Parathyroid adenoma (tissue), 2 donors: ENCODE data around the gene ARHGAP26.

Experiments used
- H2AFZ ChIP-seq: fragments of 300-600 bp; sonication (generic); one replicate; pipeline ENCODE4 v1.7.0; 2017; ENCODE audit warnings: antibody characterized with exemption, mild to moderate bottlenecking
- H3K27ac ChIP-seq: fragments of 300-600 bp; sonication (generic); one replicate; pipeline ENCODE4 v1.7.0; 2017
- H3K27me3 ChIP-seq: fragments of 300-600 bp; sonication (generic); one replicate; pipeline ENCODE4 v1.7.0; 2017; ENCODE audit warnings: low read length; ENCODE audit not compliant: control insufficient read depth, insufficient read depth
- H3K36me3 ChIP-seq: fragments of 300-600 bp; sonication (generic); one replicate; pipeline ENCODE4 v1.7.0; 2017; ENCODE audit warnings: low read length; ENCODE audit not compliant: control insufficient read depth, insufficient read depth
- H3K4me1 ChIP-seq: fragments of 300-600 bp; sonication (generic); one replicate; pipeline ENCODE4 v1.7.0; 2017; ENCODE audit warnings: control low read depth
- H3K4me2 ChIP-seq: fragments of 300-600 bp; sonication (generic); one replicate; pipeline ENCODE4 v1.7.0; 2017; ENCODE audit warnings: low read length
- H3K4me3 ChIP-seq: fragments of 300-600 bp; sonication (generic); one replicate; pipeline ENCODE4 v1.7.0; 2017; ENCODE audit warnings: low read depth, low read length
- H3K79me2 ChIP-seq: fragments of 300-600 bp; sonication (generic); one replicate; pipeline ENCODE4 v1.7.0; 2017; ENCODE audit warnings: control low read depth
- H3K9ac ChIP-seq: fragments of 300-600 bp; sonication (generic); one replicate; pipeline ENCODE4 v1.7.0; 2017; ENCODE audit warnings: mild to moderate bottlenecking
- H3K9me3 ChIP-seq: fragments of 300-600 bp; sonication (generic); one replicate; pipeline ENCODE4 v1.7.0; 2017; ENCODE audit warnings: low read length; ENCODE audit not compliant: control insufficient read depth
- CTCF ChIP-seq: fragments of 300-600 bp; sonication (generic); IDR thresholded peaks from one replicate; pipeline ENCODE4 v1.7.0; 2017; ENCODE audit warnings: antibody characterized with exemption, mild to moderate bottlenecking
- donor health status: primary hyperparathyroidism.

ARHGAP26 gene

GRCh38 chr5:142934051-142934762, 164.0 kb downstream of the ARHGAP26 start:
- no peaks in the 10 kb centered on the region for H3K4me1 ChIP-seq
- H3K4me2 ChIP-seq: no peak overlapping the region
- no peaks in the 10 kb centered on the region for H3K79me2 ChIP-seq
- no peak for TF ChIP-seq CTCF
- H2AFZ ChIP-seq: no peak overlapping the region
- H3K9ac ChIP-seq: no peak overlapping the region
- no peaks in the 10 kb centered on the region for H3K36me3 ChIP-seq
- H3K27me3 ChIP-seq: no peaks in the 10 kb centered on the region
- no peaks in the 10 kb centered on the region for H3K9me3 ChIP-seq
- no peak overlapping the region for H3K27ac ChIP-seq
- no peak overlapping the region for H3K4me3 ChIP-seq

- H3K4me3 ChIP-seq: no peak overlapping the region
- no peak for TF ChIP-seq CTCF
- no peaks in the 10 kb centered on the region for H3K4me1 ChIP-seq
- H3K79me2 ChIP-seq: no peaks in the 10 kb centered on the region
- H3K27ac ChIP-seq: no peak overlapping the region
- H2AFZ ChIP-seq: no peak overlapping the region
- H3K36me3 ChIP-seq: no peaks in the 10 kb centered on the region
- H3K9me3 ChIP-seq: no peaks in the 10 kb centered on the region
- no peak overlapping the region for H3K9ac ChIP-seq
- no peaks in the 10 kb centered on the region for H3K27me3 ChIP-seq
- H3K4me2 ChIP-seq: no peak overlapping the region
These were observed 164.8 kb downstream of the ARHGAP26 start for GRCh38 chr5:142935014-142935413.

- Histone ChIP-seq H3K4me3 (no peak overlapping the region), H3K27ac (no peak overlapping the region), H3K79me2 (no peaks in the 10 kb centered on the region), H3K9ac (no peak overlapping the region), H3K9me3 (no peaks in the 10 kb centered on the region), H3K36me3 (no peaks in the 10 kb centered on the region), H2AFZ (no peak overlapping the region), H3K27me3 (no peaks in the 10 kb centered on the region), H3K4me2 (no peak overlapping the region), H3K4me1 (no peaks in the 10 kb centered on the region)
- no peak for TF ChIP-seq CTCF
These were observed 167.2 kb downstream of the ARHGAP26 start for GRCh38 chr5:142937374-142937773.

- no peaks in the 10 kb centered on the region for H3K9me3 ChIP-seq
- no peaks in the 10 kb centered on the region for H3K4me1 ChIP-seq
- no peak overlapping the region for H3K9ac ChIP-seq
- H3K36me3 ChIP-seq: no peaks in the 10 kb centered on the region
- no peak overlapping the region for H2AFZ ChIP-seq
- no peak overlapping the region for H3K4me2 ChIP-seq
- no peaks in the 10 kb centered on the region for H3K27me3 ChIP-seq
- no peaks in the 10 kb centered on the region for H3K79me2 ChIP-seq
- H3K27ac ChIP-seq: no peak overlapping the region
- no peak for TF ChIP-seq CTCF
- H3K4me3 ChIP-seq: no peak overlapping the region
These were observed 168.2 kb downstream of the ARHGAP26 start for GRCh38 chr5:142938266-142938880.

GRCh38 chr5:142939006-142939405, 168.8 kb downstream of the ARHGAP26 start:
- Histone ChIP-seq H3K9ac (no peak overlapping the region), H3K27me3 (no peaks in the 10 kb centered on the region), H3K4me1 (no peaks in the 10 kb centered on the region), H3K4me3 (no peak overlapping the region), H2AFZ (no peak overlapping the region), H3K79me2 (no peaks in the 10 kb centered on the region), H3K27ac (no peak overlapping the region), H3K4me2 (no peak overlapping the region), H3K9me3 (no peaks in the 10 kb centered on the region), H3K36me3 (no peaks in the 10 kb centered on the region)
- TF ChIP-seq CTCF: no peak
